HUES6 (cell line): Measurements from ENCODE around the gene RASEF.

Experiments used
- H3K27ac ChIP-seq: 2 replicates; pipeline ENCODE4 v1.7.0; 2013; ENCODE audit warnings: low read depth, mild to moderate bottlenecking, low read length, inconsistent platforms
- H3K27me3 ChIP-seq: 2 replicates; pipeline ENCODE4 v1.6.1; 2013; ENCODE audit warnings: low read length; ENCODE audit not compliant: control insufficient read depth, insufficient read depth
- H3K36me3 ChIP-seq: 2 replicates; pipeline ENCODE4 v1.6.1; 2013; ENCODE audit warnings: low read length; ENCODE audit not compliant: control insufficient read depth, insufficient read depth
- H3K4me1 ChIP-seq: 2 replicates; pipeline ENCODE4 v1.6.1; 2013; ENCODE audit warnings: low read length; ENCODE audit not compliant: control insufficient read depth, insufficient read depth
- H3K4me3 ChIP-seq: 2 replicates; pipeline ENCODE4 v1.5.1; 2013; ENCODE audit warnings: low read depth, low read length
- H3K9ac ChIP-seq: one replicate; pipeline ENCODE4 v1.6.1; 2013; ENCODE audit warnings: mild to moderate bottlenecking, low read length
- H3K9me3 ChIP-seq: 2 replicates; pipeline ENCODE4 v1.6.1; 2013; ENCODE audit warnings: low read depth, low read length; ENCODE audit not compliant: control insufficient read depth, insufficient read depth

The RASEF gene

GRCh38 chr9:82970359-82970758, 92.6 kb downstream of the RASEF start:
- Histone ChIP-seq H3K36me3 (no peaks in the 10 kb centered on the region), H3K27ac (no peak overlapping the region), H3K9me3 (peaks cover 4% of the 10 kb centered on the region; the same call in 1 of the 2 replicates), H3K4me1 (no peaks in the 10 kb centered on the region), H3K27me3 (no peaks in the 10 kb centered on the region), H3K9ac (no peak overlapping the region), H3K4me3 (no peak overlapping the region)

GRCh38 chr9:82969291-82969690, 93.7 kb downstream of the RASEF start:
- no peak overlapping the region for H3K27ac ChIP-seq
- H3K4me3 ChIP-seq = no peak overlapping the region
- H3K9ac ChIP-seq = no peak overlapping the region
- H3K36me3 ChIP-seq = no peaks in the 10 kb centered on the region
- no peaks in the 10 kb centered on the region for H3K4me1 ChIP-seq
- peaks cover 4% of the 10 kb centered on the region; the same call in 1 of the 2 replicates for H3K9me3 ChIP-seq
- no peaks in the 10 kb centered on the region for H3K27me3 ChIP-seq

GRCh38 chr9:82968816-82969215, 94.1 kb downstream of the RASEF start:
- H3K9me3 ChIP-seq = peaks cover 4% of the 10 kb centered on the region; the same call in 1 of the 2 replicates
- H3K9ac ChIP-seq = no peak overlapping the region
- no peak overlapping the region for H3K4me3 ChIP-seq
- H3K27ac ChIP-seq = no peak overlapping the region
- no peaks in the 10 kb centered on the region for H3K4me1 ChIP-seq
- H3K27me3 ChIP-seq = no peaks in the 10 kb centered on the region
- H3K36me3 ChIP-seq = no peaks in the 10 kb centered on the region

- H3K27ac ChIP-seq = no peak overlapping the region
- H3K36me3 ChIP-seq = no peaks in the 10 kb centered on the region
- no peak overlapping the region for H3K9ac ChIP-seq
- H3K4me3 ChIP-seq = no peak overlapping the region
- no peaks in the 10 kb centered on the region for H3K4me1 ChIP-seq
- H3K27me3 ChIP-seq = no peaks in the 10 kb centered on the region
- peaks cover 4% of the 10 kb centered on the region; the same call in 1 of the 2 replicates for H3K9me3 ChIP-seq
Measured at GRCh38 chr9:82968388-82968787, 94.6 kb downstream of the RASEF start.

- H3K9ac ChIP-seq = no peak overlapping the region
- no peak overlapping the region for H3K4me3 ChIP-seq
- H3K36me3 ChIP-seq = no peaks in the 10 kb centered on the region
- no peaks in the 10 kb centered on the region for H3K27me3 ChIP-seq
- no peak overlapping the region for H3K27ac ChIP-seq
- no peaks in the 10 kb centered on the region for H3K9me3 ChIP-seq
- H3K4me1 ChIP-seq = peaks cover 13% of the 10 kb centered on the region
Measured at GRCh38 chr9:82961504-82962125, 101.3 kb downstream of the RASEF start.

- no peaks in the 10 kb centered on the region for H3K36me3 ChIP-seq
- no peak overlapping the region for H3K27ac ChIP-seq
Measured at GRCh38 chr9:82957529-82958379, 105.2 kb downstream of the RASEF start.

GRCh38 chr9:82949203-82949602, 113.7 kb downstream of the RASEF start:
- Histone ChIP-seq H3K36me3 (no peaks in the 10 kb centered on the region), H3K4me3 (no peak overlapping the region), H3K4me1 (peaks cover 16% of the 10 kb centered on the region; the same call in 1 of the 2 replicates), H3K27ac (no peak overlapping the region), H3K9me3 (no peaks in the 10 kb centered on the region), H3K27me3 (no peaks in the 10 kb centered on the region), H3K9ac (no peak overlapping the region)

More at GRCh38 chr9:82957529-82958379, 105.2 kb downstream of the RASEF start:
- Histone ChIP-seq H3K4me1 (peaks cover 13% of the 10 kb centered on the region), H3K27me3 (no peaks in the 10 kb centered on the region), H3K9ac (no peak overlapping the region), H3K9me3 (0 out of 2 replicates have a peak, but pooled peaks cover 3% of the 10 kb centered on the region), H3K4me3 (no peak overlapping the region)

GRCh38 chr9:82940376-82940775, 122.6 kb downstream of the RASEF start:
- no peak overlapping the region for H3K4me3 ChIP-seq
- no peak overlapping the region for H3K27ac ChIP-seq
- H3K27me3 ChIP-seq = no peaks in the 10 kb centered on the region
- no peaks in the 10 kb centered on the region; the same call in 1 of the 2 replicates for H3K4me1 ChIP-seq
- H3K9me3 ChIP-seq = no peaks in the 10 kb centered on the region
- H3K36me3 ChIP-seq = no peaks in the 10 kb centered on the region
- no peak overlapping the region for H3K9ac ChIP-seq

- no peaks in the 10 kb centered on the region for H3K27me3 ChIP-seq
- H3K36me3 ChIP-seq = no peaks in the 10 kb centered on the region
- no peak overlapping the region for H3K27ac ChIP-seq
- H3K9ac ChIP-seq = no peak overlapping the region
- no peaks in the 10 kb centered on the region for H3K9me3 ChIP-seq
- H3K4me3 ChIP-seq = no peak overlapping the region
- H3K4me1 ChIP-seq = peaks cover 6% of the 10 kb centered on the region; the same call in 1 of the 2 replicates
Measured at GRCh38 chr9:82939451-82939850, 123.5 kb downstream of the RASEF start.

GRCh38 chr9:82938426-82939218, 124.3 kb downstream of the RASEF start:
- no peaks in the 10 kb centered on the region for H3K27me3 ChIP-seq
- H3K27ac ChIP-seq = no peak overlapping the region
- no peak overlapping the region for H3K4me3 ChIP-seq
- H3K4me1 ChIP-seq = peaks cover 6% of the 10 kb centered on the region; the same call in 1 of the 2 replicates
- no peaks in the 10 kb centered on the region for H3K9me3 ChIP-seq
- H3K36me3 ChIP-seq = no peaks in the 10 kb centered on the region
- no peak overlapping the region for H3K9ac ChIP-seq
